CD14-positive monocyte (primary cell): Measurements from ENCODE around the gene TES. TPM values are rescaled to one million over a fixed set of nuclear protein-coding genes. Genes with fewer than 3 reads are reported as not detected.
A peak's percentile ranks its signal among the peaks of the same experiment; 100 is the strongest.

ENCODE experiments used
- DNase-seq, 3 donors: peaks; one replicate each; pipeline ENCODE4 v3.0.0-alpha.2; 2011 to 2022
- H2AFZ ChIP-seq: 2 replicates; pipeline ENCODE4 v1.6.0; 2012; ENCODE audit warnings: mild to moderate bottlenecking, low read depth, low read length, inconsistent platforms; ENCODE audit not compliant: insufficient read depth, poor library complexity, severe bottlenecking
- H3K27ac ChIP-seq, 2 donors: 1 replicate in 1 of 2; 2 replicates in 1 of 2; pipeline ENCODE4 v1.5.1; 2012 to 2013; ENCODE audit warnings: low read length in 2 of 2, control low read depth in 1 of 2, inconsistent platforms in 1 of 2, low read depth in 1 of 2, mild to moderate bottlenecking in 1 of 2
- H3K27me3 ChIP-seq, 2 donors: one replicate each; pipeline versions ENCODE4 v1.6.0 to v1.6.1; 2011 to 2013; ENCODE audit warnings: low read length in 2 of 2; ENCODE audit not compliant: control insufficient read depth in 2 of 2, insufficient read depth in 2 of 2
- H3K36me3 ChIP-seq, 2 donors: replicated peaks in 1 of 2; 1 replicate in 1 of 2; 2 replicates in 1 of 2; pipeline versions ENCODE4 v1.5.1 to v1.6.1; 2012 to 2013; ENCODE audit warnings: low read length in 2 of 2, control low read depth in 1 of 2, inconsistent platforms in 1 of 2, mild to moderate bottlenecking in 1 of 2; ENCODE audit not compliant: insufficient read depth in 2 of 2, control insufficient read depth in 1 of 2
- H3K4me1 ChIP-seq, 2 donors: 1 replicate in 1 of 2; 2 replicates in 1 of 2; pipeline versions ENCODE4 v1.5.1 to v1.6.1; 2012 to 2013; ENCODE audit warnings: low read length in 2 of 2, control low read depth in 1 of 2, inconsistent platforms in 1 of 2, mild to moderate bottlenecking in 1 of 2, moderate library complexity in 1 of 2; ENCODE audit not compliant: insufficient read depth in 2 of 2, control insufficient read depth in 1 of 2
- H3K4me2 ChIP-seq: replicated peaks from 2 replicates; pipeline ENCODE3; 2012; ENCODE audit warnings: low read length, moderate library complexity, mild to moderate bottlenecking; ENCODE audit not compliant: poor library complexity, severe bottlenecking; ENCODE audit errors: extremely low read depth
- H3K4me3 ChIP-seq, 3 experiments: fragments of 200-600 bp in 1 of 3; sonication (generic) in 1 of 3; replicated peaks in 1 of 3; 1 replicate in 2 of 3; 2 replicates in 1 of 3; pipeline ENCODE4 v1.5.1; 2011 to 2013; ENCODE audit warnings: low read length in 3 of 3, mild to moderate bottlenecking in 3 of 3, control low read depth in 2 of 3, low read depth in 2 of 3, inconsistent platforms in 1 of 3, moderate library complexity in 1 of 3
- H3K79me2 ChIP-seq: 2 replicates; pipeline ENCODE4 v1.6.0; 2012; ENCODE audit warnings: mild to moderate bottlenecking, control low read depth, inconsistent platforms, low read length, moderate library complexity; ENCODE audit not compliant: insufficient read depth
- H3K9ac ChIP-seq: 2 replicates; pipeline ENCODE4 v1.6.0; 2017; ENCODE audit warnings: low read length, mild to moderate bottlenecking; ENCODE audit not compliant: insufficient read depth, poor library complexity, severe bottlenecking
- H3K9me3 ChIP-seq, 2 donors: replicated peaks in 1 of 2; 1 replicate in 1 of 2; 2 replicates in 1 of 2; pipeline versions ENCODE4 v1.5.1 to v1.6.1; 2012 to 2013; ENCODE audit warnings: low read length in 2 of 2, control low read depth in 1 of 2; ENCODE audit not compliant: control insufficient read depth in 1 of 2, insufficient read depth in 1 of 2
- H4K20me1 ChIP-seq: 2 replicates; pipeline ENCODE4 v1.6.0; 2012; ENCODE audit warnings: mild to moderate bottlenecking, low read length, control low read depth, moderate library complexity; ENCODE audit not compliant: insufficient read depth
- H3K27ac Mint-ChIP-seq, 7 donors: one replicate each; pipeline ENCODE4 v1.8.0; 2020; ENCODE audit warnings: mild to moderate bottlenecking in 7 of 7, mixed read lengths in 7 of 7, moderate library complexity in 6 of 7, inconsistent platforms in 2 of 7
- H3K27me3 Mint-ChIP-seq, 3 donors: one replicate each; pipeline ENCODE4 v1.8.0; 2021 to 2022; ENCODE audit warnings: low read depth in 3 of 3, mild to moderate bottlenecking in 3 of 3, mixed read lengths in 3 of 3, moderate library complexity in 3 of 3, inconsistent platforms in 1 of 3
- H3K36me3 Mint-ChIP-seq, 2 donors: one replicate each; pipeline ENCODE4 v1.8.0; 2020; ENCODE audit warnings: mixed read lengths in 2 of 2, inconsistent platforms in 1 of 2, mild to moderate bottlenecking in 1 of 2
- H3K4me1 Mint-ChIP-seq: one replicate; pipeline ENCODE4 v1.8.0; 2020; ENCODE audit warnings: mild to moderate bottlenecking, mixed read lengths
- H3K4me3 Mint-ChIP-seq, 2 donors: one replicate each; pipeline ENCODE4 v1.8.0; 2020; ENCODE audit warnings: mild to moderate bottlenecking in 2 of 2, mixed read lengths in 2 of 2, moderate library complexity in 1 of 2
- H3K9me3 Mint-ChIP-seq, 7 donors: one replicate each; pipeline ENCODE4 v1.8.0; 2020 to 2022; ENCODE audit warnings: mixed read lengths in 7 of 7, mild to moderate bottlenecking in 6 of 7, moderate library complexity in 6 of 7, inconsistent platforms in 2 of 7
- WGBS: methylation state at CpG from one replicate; pipeline ENCODE4 v1.1.5; 2013; ENCODE audit warnings: missing lambda C conversion rate; ENCODE audit not compliant: insufficient coverage; 5-methylcytosine and 5-hydroxymethylcytosine counted together
- intact Hi-C, 2 donors: fragments of 100-400 bp; cut with micrococcal nuclease; formaldehyde crosslinking; loops; one replicate each; pipeline versions ENCODE4 v1.15.0 to v1.15.1; 2023
- polyA plus RNA-seq, 3 donors: library from polyadenylated mRNA; depleted of rRNA in 1 of 3; unstranded in 2 of 3; stranded (reverse) in 1 of 3; fragments of 300-500 nt in 2 of 3; fragments of >200 nt in 1 of 3; fragmentation: Illumina TruSeq in 2 of 3; gene quantifications; 1 replicate in 2 of 3; 2 replicates in 1 of 3; pipeline ENCODE4 v1.2.3, GENCODE V29; 2012 to 2021
- TF ChIP-seq, protein P1 (sequence below): fragments of 200-600 bp; IDR thresholded peaks from one replicate; pipeline ENCODE4 v1.8.0; 2022; ENCODE audit warnings: antibody characterized with exemption, mild to moderate bottlenecking

Gene TES
- polyA plus RNA-seq, 3 donors, result 61.7 to 104 (median 89.0) TPM

DNA sequence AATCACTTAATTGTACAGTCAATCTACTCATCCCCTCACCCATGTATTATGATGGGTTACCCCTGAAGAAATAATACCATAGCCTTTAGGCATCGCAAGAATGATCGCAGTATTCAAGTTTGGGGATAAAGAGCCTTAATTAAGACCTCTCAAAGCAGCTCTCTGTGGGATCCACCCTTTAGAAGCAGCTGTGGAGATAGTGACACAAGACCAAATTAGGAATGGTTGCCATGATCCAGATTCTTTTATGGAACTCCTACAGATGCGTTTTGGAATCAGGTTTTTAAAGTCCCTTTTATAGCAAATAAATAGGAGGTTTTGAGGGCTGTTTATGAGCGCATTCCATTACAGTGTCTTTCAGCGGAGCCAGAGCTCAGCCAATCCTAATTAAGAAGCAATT lies 12.2 kb downstream of the TES start:
- H3K4me2 ChIP-seq, result no peak overlapping the region
- H3K9me3 ChIP-seq, result no peaks in the 10 kb centered on the region
- Mint-ChIP-seq H3K9me3 (peaks cover 0 to 5% (median 0%) of the 10 kb centered on the region in 7 donors), H3K27me3 (no peaks in the 10 kb centered on the region), H3K4me1 (peaks cover 60% of the 10 kb centered on the region), H3K27ac (peak overlapping the region in 1 of 7 donors; percentile 6), H3K36me3 (peaks cover 4 to 6% of the 10 kb centered on the region in 2 donors), H3K4me3 (no peak overlapping the region)
- no peaks in the 10 kb centered on the region for H3K36me3 ChIP-seq
- TF ChIP-seq, protein P1, sequence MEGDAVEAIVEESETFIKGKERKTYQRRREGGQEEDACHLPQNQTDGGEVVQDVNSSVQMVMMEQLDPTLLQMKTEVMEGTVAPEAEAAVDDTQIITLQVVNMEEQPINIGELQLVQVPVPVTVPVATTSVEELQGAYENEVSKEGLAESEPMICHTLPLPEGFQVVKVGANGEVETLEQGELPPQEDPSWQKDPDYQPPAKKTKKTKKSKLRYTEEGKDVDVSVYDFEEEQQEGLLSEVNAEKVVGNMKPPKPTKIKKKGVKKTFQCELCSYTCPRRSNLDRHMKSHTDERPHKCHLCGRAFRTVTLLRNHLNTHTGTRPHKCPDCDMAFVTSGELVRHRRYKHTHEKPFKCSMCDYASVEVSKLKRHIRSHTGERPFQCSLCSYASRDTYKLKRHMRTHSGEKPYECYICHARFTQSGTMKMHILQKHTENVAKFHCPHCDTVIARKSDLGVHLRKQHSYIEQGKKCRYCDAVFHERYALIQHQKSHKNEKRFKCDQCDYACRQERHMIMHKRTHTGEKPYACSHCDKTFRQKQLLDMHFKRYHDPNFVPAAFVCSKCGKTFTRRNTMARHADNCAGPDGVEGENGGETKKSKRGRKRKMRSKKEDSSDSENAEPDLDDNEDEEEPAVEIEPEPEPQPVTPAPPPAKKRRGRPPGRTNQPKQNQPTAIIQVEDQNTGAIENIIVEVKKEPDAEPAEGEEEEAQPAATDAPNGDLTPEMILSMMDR, result no peak
- H3K27ac ChIP-seq, result no peak overlapping the region
- peaks cover 12 to 49% of the 10 kb centered on the region in 2 donors for H3K4me1 ChIP-seq
- no peak overlapping the region for H3K9ac ChIP-seq
- no peaks in the 10 kb centered on the region for H3K27me3 ChIP-seq
- H4K20me1 ChIP-seq, result peaks cover 99% of the 10 kb centered on the region
- intact Hi-C loops, result no loop called here
- no CpG with 5 or more reads among the region's 5 CpGs for WGBS
- no peak overlapping the region for H3K4me3 ChIP-seq
- H3K79me2 ChIP-seq, result peaks cover 99% of the 10 kb centered on the region
- H2AFZ ChIP-seq, result no peak overlapping the region
- no peak for DNase-seq

DNA sequence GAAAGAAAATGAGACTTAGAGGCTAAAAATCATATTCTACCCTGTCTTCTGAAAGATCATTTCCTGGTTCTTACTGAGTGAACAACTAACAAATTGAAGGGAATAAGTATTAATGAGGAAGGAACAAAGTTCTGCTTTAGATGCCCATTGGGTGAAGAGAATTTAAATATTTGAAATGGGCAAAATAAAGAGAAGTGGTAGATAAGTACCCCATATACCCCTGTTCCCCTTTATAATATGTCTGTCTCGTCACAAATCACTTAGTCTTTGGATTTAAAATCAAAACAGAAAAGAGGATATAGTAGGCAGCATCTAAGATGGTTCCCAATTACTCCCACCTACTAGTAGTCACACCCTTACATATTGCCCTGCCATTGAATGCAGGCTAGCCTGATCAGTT lies 13.2 kb downstream of the TES start:
- no peak overlapping the region for H2AFZ ChIP-seq
- H3K9me3 Mint-ChIP-seq, result peaks cover 0 to 5% (median 0%) of the 10 kb centered on the region in 7 donors
- no peaks in the 10 kb centered on the region for H3K9me3 ChIP-seq
- peaks cover 4 to 6% of the 10 kb centered on the region in 2 donors for H3K36me3 Mint-ChIP-seq
- H4K20me1 ChIP-seq, result peaks cover 99% of the 10 kb centered on the region
- no peak overlapping the region for H3K4me3 ChIP-seq
- peak in 2 of 3 donors; percentile 29 to 47 for DNase-seq
- H3K27ac Mint-ChIP-seq, result peak overlapping the region; percentile 68 to 86 (median 75)
- H3K27me3 Mint-ChIP-seq, result no peaks in the 10 kb centered on the region
- no peak overlapping the region for H3K4me2 ChIP-seq
- peaks cover 99% of the 10 kb centered on the region for H3K79me2 ChIP-seq
- H3K4me1 Mint-ChIP-seq, result peaks cover 55% of the 10 kb centered on the region
- TF ChIP-seq, protein P1, result no peak
- H3K27me3 ChIP-seq, result no peaks in the 10 kb centered on the region
- no peak overlapping the region for H3K4me3 Mint-ChIP-seq
- H3K27ac ChIP-seq, result peak overlapping the region in 1 of 2 donors; percentile 64
- intact Hi-C loops, result no loop called here
- WGBS, result no CpG with 5 or more reads among the region's 1 CpG
- H3K36me3 ChIP-seq, result no peaks in the 10 kb centered on the region
- H3K4me1 ChIP-seq, result peaks cover 8 to 44% of the 10 kb centered on the region in 2 donors
- H3K9ac ChIP-seq, result no peak overlapping the region
